HG03139 (cell line): ENCODE results near the gene PDE7B.

Experiments
- ATAC-seq: cut with Tn5 transposase; IDR thresholded peaks from one replicate; pipeline ENCODE4 v1.9.1; 2021; ENCODE audit not compliant: unreplicated experiment

Gene PDE7B

GRCh38 chr6:136173519-136174507 is 322.3 kb downstream of the PDE7B start:
- ATAC-seq: no peak

DNA sequence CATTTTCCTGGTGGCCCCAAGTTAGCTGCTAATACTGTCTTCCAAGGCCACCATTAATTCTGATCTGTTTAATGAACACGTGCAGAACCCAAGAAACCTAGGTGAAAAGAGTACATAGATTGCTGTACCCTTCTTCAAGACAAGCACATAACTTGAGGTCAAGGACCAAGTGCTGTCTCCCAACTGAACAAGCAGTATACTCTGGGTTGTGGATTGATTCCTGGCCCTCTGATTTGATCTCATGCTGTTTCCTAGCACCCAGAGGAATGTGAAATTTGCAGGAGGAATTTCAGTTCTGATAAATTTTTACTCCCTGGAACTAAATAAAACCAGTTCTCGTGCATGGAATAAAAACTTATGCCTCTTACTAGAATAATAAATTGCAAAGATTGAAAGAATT is 323.0 kb downstream of the PDE7B start:
- ATAC-seq: no peak

GRCh38 chr6:136175873-136176272 is 324.4 kb downstream of the PDE7B start:
- no peak for ATAC-seq

DNA sequence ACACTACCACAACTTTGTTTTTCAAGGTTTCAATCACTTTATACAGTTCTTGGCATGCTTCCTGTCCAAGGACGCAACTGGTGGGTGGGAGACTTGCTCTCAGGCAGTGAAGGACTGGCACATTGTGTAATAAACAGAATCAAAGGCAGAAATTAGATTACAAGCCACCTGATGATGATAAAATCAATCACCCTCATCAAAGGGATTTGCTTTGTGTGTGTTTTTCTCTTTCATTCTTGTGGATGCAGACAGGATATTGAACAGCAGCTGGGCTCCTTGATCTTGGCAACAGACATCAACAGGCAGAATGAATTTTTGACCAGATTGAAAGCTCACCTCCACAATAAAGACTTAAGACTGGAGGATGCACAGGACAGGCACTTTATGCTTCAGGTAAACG is 327.2 kb downstream of the PDE7B start:
- ATAC-seq: no peak

- ATAC-seq: no peak
Measured at GRCh38 chr6:136180704-136181511, 329.4 kb downstream of the PDE7B start.

GRCh38 chr6:136181512-136181833 is 330.0 kb downstream of the PDE7B start:
- no peak for ATAC-seq

DNA sequence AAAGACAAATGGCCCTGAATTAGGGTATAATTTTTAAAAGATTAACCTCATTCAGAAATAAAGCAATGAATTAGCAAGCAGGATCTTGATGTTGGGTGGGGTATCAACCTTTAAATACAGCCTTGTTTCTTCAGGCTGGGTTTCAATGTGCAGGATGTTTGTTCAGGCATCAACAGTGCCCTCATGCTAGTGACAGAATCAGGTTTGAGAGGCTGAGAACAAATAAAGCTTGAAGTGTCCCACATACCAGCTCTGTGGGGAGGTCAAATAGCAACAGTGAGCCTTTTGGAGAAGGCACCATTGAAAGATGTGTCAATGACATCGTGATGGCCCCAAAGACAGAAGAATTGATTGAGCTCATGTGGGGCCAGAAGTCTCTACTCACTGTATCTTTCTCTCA is 330.4 kb downstream of the PDE7B start:
- no peak for ATAC-seq

GRCh38 chr6:136184738-136185137 is 333.2 kb downstream of the PDE7B start:
- no peak for ATAC-seq

DNA sequence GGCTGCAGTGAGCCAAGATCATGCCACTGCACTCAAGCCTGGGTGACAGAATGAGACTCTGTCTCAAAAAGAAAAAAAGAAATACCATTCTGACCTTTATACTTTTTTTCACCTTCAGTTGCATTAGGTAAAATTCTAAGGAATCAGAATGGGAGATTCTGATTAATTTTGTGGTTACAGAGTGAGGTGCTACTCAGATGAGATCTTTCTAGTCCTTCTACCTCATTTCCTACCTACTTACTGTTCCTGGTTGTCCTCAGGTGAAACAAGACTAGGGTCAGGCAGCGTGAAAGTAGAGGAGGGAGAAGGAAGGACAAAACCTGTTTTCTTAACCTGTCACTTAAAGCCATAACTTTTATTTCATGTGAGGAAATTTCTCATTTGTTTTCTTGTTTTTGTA is 334.9 kb downstream of the PDE7B start:
- no peak for ATAC-seq

GRCh38 chr6:136188486-136188885 is 337.0 kb downstream of the PDE7B start:
- no peak for ATAC-seq

DNA sequence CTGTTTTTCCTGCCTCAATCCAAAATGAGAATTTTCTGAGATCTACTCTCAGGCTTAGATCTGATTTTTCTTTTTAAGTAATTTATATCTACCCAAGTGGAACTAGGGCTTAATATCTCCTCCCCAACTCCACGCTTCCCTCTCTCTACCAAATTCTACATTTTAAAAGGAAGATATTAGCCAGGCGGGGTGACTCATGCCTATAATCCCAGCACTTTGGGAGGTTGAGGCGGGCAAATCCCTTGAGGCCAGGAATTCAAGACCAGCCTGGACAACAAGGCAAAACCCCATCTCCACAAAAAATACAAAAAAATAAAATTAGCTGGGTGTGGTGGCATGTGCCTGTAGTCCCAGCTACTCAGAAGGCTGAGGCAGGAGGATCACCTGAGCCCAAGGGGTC is 337.6 kb downstream of the PDE7B start:
- ATAC-seq: no peak

GRCh38 chr6:136191606-136192312 is 340.3 kb downstream of the PDE7B start:
- no peak for ATAC-seq

DNA sequence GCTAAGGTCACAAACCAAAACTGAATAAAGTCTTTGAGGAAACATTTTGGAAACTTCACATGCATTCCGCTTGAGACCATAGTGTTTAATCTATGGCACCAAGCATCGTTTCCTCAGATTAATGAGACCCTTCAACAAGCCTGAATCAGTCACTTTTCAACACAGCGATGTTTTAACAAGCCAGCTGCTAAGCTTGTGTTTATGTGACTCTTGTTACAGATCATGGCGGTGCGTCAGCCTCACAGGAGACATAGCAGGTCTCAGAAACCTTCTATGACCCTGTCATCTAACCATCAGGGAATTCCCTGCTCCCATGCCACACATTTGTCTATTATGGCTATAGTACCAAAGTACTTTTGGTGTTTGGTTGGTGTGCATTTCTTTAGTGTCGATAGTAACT is 341.4 kb downstream of the PDE7B start:
- ATAC-seq: no peak

DNA sequence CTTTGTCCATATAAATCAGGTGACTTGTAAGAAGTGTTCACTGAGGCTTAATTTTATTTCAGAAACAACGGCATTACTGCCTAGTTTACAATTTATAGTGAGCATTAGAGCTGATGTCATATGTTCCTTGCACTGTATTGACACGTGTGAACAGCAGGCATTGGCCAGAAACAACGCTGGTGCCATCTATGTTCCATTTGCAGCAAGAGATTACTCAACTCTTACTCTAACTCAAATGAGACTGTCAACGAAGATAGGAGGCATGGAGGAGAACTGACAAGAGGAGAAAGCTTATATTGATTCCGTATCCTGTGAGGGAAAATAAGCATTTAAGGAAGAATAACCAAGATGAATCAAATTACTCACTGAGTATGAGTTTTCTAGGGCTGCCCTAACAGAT is 350.2 kb downstream of the PDE7B start:
- no peak for ATAC-seq

DNA sequence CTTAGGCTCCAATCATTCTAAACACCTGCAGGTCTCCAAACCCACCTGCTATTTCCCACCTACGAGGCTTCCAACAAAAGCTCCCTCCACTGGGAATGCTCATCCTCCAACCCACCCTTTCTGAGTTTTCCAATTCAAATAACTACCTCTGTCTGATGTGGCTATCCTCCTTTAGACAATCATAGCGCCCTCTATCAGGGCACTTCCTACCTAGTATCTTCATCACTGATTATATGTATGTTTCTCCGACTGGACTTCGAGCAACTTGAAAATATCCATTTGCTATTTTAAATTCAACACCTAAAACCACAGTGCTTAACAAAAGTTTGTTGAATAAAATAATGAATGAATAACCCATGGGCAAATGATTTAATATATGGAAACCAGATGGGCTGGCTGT is 357.3 kb downstream of the PDE7B start:
- ATAC-seq: no peak

GRCh38 chr6:136209496-136209895 is 358.0 kb downstream of the PDE7B start:
- no peak for ATAC-seq

DNA sequence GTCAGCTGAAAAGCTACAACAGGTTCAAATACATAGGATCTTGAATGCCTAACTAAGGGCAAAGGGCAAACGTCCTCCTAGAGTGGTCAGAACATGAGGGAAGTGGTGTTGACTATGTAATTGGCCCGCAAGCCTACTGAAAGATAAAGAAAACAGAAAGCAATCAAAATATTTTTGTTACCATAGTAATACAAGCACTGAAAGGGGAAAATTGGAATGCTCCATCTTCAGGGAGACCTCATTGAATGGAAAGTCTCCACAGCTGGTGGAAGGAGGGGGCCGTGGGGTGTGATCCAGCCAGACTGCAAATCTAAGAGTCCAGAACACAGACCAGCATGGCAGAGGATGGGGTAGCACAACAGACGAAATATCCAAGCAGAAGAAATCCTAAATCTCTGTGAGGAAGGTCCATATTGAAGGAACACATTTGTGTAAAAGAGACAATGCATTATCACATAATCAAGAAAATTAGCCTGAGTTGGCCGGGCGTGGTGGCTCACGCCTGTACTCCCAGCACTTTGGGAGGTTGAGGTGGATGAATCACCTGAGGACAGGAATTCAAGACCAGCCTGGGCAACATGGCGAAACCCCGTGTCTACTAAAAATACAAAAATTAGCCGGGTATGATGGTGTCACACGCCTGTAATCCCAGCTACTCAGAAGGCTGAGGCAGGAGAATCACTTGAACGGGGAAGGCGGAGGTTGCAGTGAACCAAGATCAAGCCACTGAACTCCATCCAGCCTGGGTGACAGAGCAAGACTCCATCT is 359.1 kb downstream of the PDE7B start:
- ATAC-seq: no peak

GRCh38 chr6:136212608-136213007 is 361.1 kb downstream of the PDE7B start:
- no peak for ATAC-seq

DNA sequence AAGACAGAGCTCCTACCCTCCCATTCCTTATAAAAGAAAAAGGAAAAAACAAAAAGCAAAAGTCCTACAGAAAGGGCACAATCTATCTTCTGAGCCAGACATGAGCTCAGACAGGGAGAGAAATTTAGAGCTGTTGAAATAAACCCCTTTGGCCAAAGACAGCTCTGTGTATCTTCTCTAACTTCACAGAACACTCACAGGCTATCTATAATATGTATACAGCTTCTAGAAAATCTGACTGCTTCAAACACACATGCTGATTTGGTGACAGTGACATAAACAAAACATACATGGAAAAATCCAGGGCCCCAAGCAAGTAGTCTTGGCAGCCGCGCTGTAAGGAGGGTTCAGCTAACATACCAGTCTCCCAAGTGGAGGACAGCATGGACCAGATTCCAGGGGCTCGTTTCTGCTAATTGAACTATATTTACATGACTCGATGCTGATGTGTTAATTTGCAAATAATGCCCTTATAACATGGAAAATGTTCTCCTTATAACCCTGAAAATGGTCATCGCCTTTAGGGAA is 361.6 kb downstream of the PDE7B start:
- ATAC-seq: no peak

- ATAC-seq: no peak
Measured at GRCh38 chr6:136213853-136214252, 362.4 kb downstream of the PDE7B start.
